Right forelimb (tissue), 1 donor: ENCODE results near the gene TIAM2.
"Not testable (repeated sequence)": the region's sequence is repeated elsewhere in the genome, so short reads cannot be mapped to it uniquely, and the experiment has no call there.

Source experiments
- DNase-seq: peaks from one replicate; pipeline ENCODE4 v3.0.0-alpha.2; 2018

Gene TIAM2

GRCh38 chr6:155173488-155173887, 178.4 kb downstream of the TIAM2 start:
- DNase-seq, result no peak

GRCh38 chr6:155174576-155175211, 179.6 kb downstream of the TIAM2 start:
- peak; percentile 56 for DNase-seq

- DNase-seq, result no peak
These were observed 182.3 kb downstream of the TIAM2 start for GRCh38 chr6:155177363-155177961.

- DNase-seq, result no peak
These were observed 186.4 kb downstream of the TIAM2 start for GRCh38 chr6:155181498-155181897.

- DNase-seq, result no peak
These were observed 187.0 kb downstream of the TIAM2 start for GRCh38 chr6:155182103-155182502.

- DNase-seq, result no peak
These were observed 188.0 kb downstream of the TIAM2 start for GRCh38 chr6:155183095-155183494.

GRCh38 chr6:155185041-155185440, 189.9 kb downstream of the TIAM2 start:
- not testable (repeated sequence) for DNase-seq

GRCh38 chr6:155185544-155185943, 190.4 kb downstream of the TIAM2 start:
- no peak for DNase-seq

GRCh38 chr6:155186052-155186658, 191.0 kb downstream of the TIAM2 start:
- no peak for DNase-seq

- no peak for DNase-seq
These were observed 192.0 kb downstream of the TIAM2 start for GRCh38 chr6:155187106-155187505.

GRCh38 chr6:155187994-155188706, 193.0 kb downstream of the TIAM2 start:
- DNase-seq, result no peak

- no peak for DNase-seq
These were observed 193.8 kb downstream of the TIAM2 start for GRCh38 chr6:155188707-155189496.

- no peak for DNase-seq
These were observed 195.6 kb downstream of the TIAM2 start for GRCh38 chr6:155190677-155191076.

GRCh38 chr6:155193526-155193925, 198.4 kb downstream of the TIAM2 start:
- no peak for DNase-seq

GRCh38 chr6:155194399-155194798, 199.3 kb downstream of the TIAM2 start:
- DNase-seq, result no peak

GRCh38 chr6:155195903-155196302, 200.8 kb downstream of the TIAM2 start:
- no peak for DNase-seq

- no peak for DNase-seq
These were observed 201.8 kb downstream of the TIAM2 start for GRCh38 chr6:155196911-155197310.

- DNase-seq, result no peak
These were observed 202.8 kb downstream of the TIAM2 start for GRCh38 chr6:155197932-155198331.

GRCh38 chr6:155200012-155200411, 204.9 kb downstream of the TIAM2 start:
- DNase-seq, result no peak

- DNase-seq, result no peak
These were observed 206.5 kb downstream of the TIAM2 start for GRCh38 chr6:155201461-155202226.

- DNase-seq, result no peak
These were observed 212.1 kb downstream of the TIAM2 start for GRCh38 chr6:155207223-155207622.

- no peak for DNase-seq
These were observed 217.0 kb downstream of the TIAM2 start for GRCh38 chr6:155212106-155212505.
